Thyroid gland (tissue), 4 donors: Measurements from ENCODE around the gene CHST9. TPM values are rescaled to one million over a fixed set of nuclear protein-coding genes. Genes with fewer than 3 reads are reported as not detected.

Source experiments
- DNase-seq, 2 donors: peaks; one replicate each; pipeline ENCODE4 v3.0.0-alpha.2; 2019
- H3K27ac ChIP-seq, 3 donors: fragments of 200-600 bp; sonication (generic); 1 replicate in 2 of 3; 2 replicates in 1 of 3; pipeline ENCODE4 v1.5.1; 2016 to 2019; ENCODE audit warnings: mild to moderate bottlenecking in 1 of 3, moderate library complexity in 1 of 3
- H3K27me3 ChIP-seq: fragments of 200-600 bp; sonication (generic); one replicate; pipeline ENCODE4 v1.5.1; 2019
- H3K36me3 ChIP-seq, 2 donors: fragments of 200-600 bp; sonication (generic); one replicate each; pipeline ENCODE4 v1.5.1; 2016 to 2019
- H3K4me1 ChIP-seq, 2 donors: fragments of 200-600 bp; sonication (generic); one replicate each; pipeline ENCODE4 v1.5.1; 2017 to 2019
- H3K4me3 ChIP-seq, 3 donors: fragments of 200-600 bp; sonication (generic); replicated peaks in 1 of 3; 1 replicate in 2 of 3; 2 replicates in 1 of 3; pipeline ENCODE4 v1.5.1; 2016; ENCODE audit warnings: mild to moderate bottlenecking in 1 of 3
- H3K9me3 ChIP-seq: fragments of 200-600 bp; sonication (generic); one replicate; pipeline ENCODE4 v1.5.1; 2017
- POLR2A ChIP-seq, 2 donors: fragments of 450-650 bp; IDR thresholded peaks; one replicate each; pipeline ENCODE4 v1.6.1; 2017; ENCODE audit warnings: antibody characterized with exemption in 2 of 2, mild to moderate bottlenecking in 2 of 2, moderate library complexity in 1 of 2
- WGBS, 2 donors: methylation state at CpG; one replicate each; pipeline ENCODE4 v1.1.5; 2017; 5-methylcytosine and 5-hydroxymethylcytosine counted together
- intact Hi-C: fragments of 100-400 bp; cut with DNase I; formaldehyde crosslinking; loops from one replicate; pipeline ENCODE4 v1.15.1; 2023
- total RNA-seq, 4 donors: library from RNA; depleted of rRNA; stranded (reverse); fragments of >200 nt; gene quantifications; one replicate each; pipeline ENCODE4 v1.2.3, GENCODE V29; 2016
- TF ChIP-seq, protein P1 (sequence below), 6 experiments: fragments of 200-600 bp in 3 of 6; fragments of 450-650 bp in 3 of 6; sonication (generic) in 3 of 6; IDR thresholded peaks; one replicate each; pipeline ENCODE4 v1.5.1; 2016 to 2019; ENCODE audit warnings: antibody characterized with exemption in 6 of 6, mild to moderate bottlenecking in 2 of 6, inconsistent platforms in 1 of 6, moderate library complexity in 1 of 6

The CHST9 gene
- total RNA-seq, 4 donors from 2014 or later: under 0.01 to 0.13 (median 0.05) TPM; not detected in 1

DNA sequence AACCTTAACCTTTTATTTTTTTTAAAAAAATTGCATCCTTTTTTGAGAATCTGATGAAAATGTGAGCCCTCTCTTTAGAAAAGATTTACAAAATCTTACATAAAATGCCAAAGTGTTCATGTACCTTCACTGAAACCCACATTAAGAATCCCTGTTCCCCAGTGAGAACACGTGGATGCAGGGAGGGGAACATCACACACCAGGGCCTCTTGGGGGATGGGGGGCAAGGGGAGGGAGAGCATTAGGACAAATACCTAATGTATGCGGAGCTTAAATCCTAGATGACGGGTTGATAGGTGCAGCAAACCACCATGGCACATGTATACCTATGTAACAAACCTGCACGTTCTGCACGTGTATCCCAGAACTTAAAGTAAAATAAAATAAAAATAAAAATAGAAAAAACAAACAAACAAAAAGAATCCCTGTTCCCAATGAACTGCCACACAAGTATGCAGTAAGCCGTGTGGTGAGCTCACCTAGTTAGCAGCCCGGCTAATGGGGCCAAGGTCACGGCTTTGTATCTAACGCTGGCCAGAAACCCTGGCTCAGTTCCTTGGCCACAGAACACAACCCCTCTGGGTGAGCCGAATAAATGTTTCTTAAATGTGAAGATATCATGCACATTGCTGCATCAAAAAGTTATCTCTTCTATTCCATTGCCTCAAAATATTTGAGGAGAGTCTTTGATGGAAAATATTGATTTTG is 41.4 kb downstream of the CHST9 start:
- DNase-seq: no peak
- Histone ChIP-seq H3K4me3 (no peak overlapping the region), H3K4me1 (no peaks in the 10 kb centered on the region), H3K9me3 (no peaks in the 10 kb centered on the region), H3K27ac (no peak overlapping the region), H3K36me3 (no peaks in the 10 kb centered on the region), H3K27me3 (no peaks in the 10 kb centered on the region)
- intact Hi-C loops: no loop called here
- TF ChIP-seq POLR2A (IDR thresholded peaks at IDR 0.05): no peak
- TF ChIP-seq, protein P1, sequence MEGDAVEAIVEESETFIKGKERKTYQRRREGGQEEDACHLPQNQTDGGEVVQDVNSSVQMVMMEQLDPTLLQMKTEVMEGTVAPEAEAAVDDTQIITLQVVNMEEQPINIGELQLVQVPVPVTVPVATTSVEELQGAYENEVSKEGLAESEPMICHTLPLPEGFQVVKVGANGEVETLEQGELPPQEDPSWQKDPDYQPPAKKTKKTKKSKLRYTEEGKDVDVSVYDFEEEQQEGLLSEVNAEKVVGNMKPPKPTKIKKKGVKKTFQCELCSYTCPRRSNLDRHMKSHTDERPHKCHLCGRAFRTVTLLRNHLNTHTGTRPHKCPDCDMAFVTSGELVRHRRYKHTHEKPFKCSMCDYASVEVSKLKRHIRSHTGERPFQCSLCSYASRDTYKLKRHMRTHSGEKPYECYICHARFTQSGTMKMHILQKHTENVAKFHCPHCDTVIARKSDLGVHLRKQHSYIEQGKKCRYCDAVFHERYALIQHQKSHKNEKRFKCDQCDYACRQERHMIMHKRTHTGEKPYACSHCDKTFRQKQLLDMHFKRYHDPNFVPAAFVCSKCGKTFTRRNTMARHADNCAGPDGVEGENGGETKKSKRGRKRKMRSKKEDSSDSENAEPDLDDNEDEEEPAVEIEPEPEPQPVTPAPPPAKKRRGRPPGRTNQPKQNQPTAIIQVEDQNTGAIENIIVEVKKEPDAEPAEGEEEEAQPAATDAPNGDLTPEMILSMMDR (IDR thresholded peaks at IDR 0.05): no peak
- WGBS, 2 donors: 59 to 61% methylated on average over 10 of the region's 10 CpGs

DNA sequence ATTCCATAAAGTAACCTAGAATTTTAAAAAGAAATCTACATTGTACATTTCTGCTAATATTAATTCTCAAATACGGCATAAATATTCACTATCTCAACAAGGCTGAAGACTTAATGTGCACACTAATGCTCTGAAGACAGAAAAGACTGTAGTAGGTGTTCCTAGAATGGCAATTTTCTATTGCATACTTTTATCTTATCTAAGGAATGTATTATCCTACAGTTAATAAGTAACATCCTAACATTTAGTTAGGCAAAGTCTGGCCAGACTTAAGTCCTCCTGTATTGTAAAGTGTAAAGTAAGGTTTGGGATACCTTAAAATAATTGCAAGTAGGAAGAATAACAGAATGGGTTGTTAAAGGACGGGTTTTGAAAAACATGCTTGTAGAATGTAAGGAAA is 42.2 kb downstream of the CHST9 start:
- H3K4me3 ChIP-seq: no peak overlapping the region
- no peaks in the 10 kb centered on the region for H3K9me3 ChIP-seq
- 82 to 85% methylated on average over 2 of the region's 2 CpGs for WGBS, 2 donors
- H3K27me3 ChIP-seq: no peaks in the 10 kb centered on the region
- H3K4me1 ChIP-seq: no peaks in the 10 kb centered on the region
- H3K36me3 ChIP-seq: no peaks in the 10 kb centered on the region
- no peak overlapping the region for H3K27ac ChIP-seq
- no peak for DNase-seq
- intact Hi-C loops: no loop called here
- no peak for TF ChIP-seq POLR2A (IDR thresholded peaks at IDR 0.05)
- TF ChIP-seq, protein P1 (IDR thresholded peaks at IDR 0.05): no peak

DNA sequence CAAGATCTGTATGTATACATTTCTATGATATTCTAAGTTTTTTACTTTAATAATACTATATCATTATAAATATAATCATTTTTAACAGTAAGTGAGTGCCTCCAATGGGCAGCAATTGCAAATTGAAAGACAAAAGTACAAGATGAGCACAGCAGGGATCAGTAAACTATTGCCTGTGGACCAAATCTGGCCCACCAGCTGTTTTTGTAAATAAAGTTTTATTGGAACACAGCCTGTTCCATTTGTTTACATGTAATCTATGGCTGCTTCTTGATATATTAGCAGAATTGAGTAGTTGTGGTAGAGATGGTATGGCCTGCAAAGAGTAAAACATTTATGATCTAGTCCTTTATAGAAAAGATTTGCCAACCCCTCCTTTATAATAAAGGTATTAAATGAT is 43.2 kb downstream of the CHST9 start:
- no peaks in the 10 kb centered on the region for H3K36me3 ChIP-seq
- DNase-seq: no peak
- H3K9me3 ChIP-seq: no peaks in the 10 kb centered on the region
- no peak overlapping the region for H3K27ac ChIP-seq
- no peaks in the 10 kb centered on the region for H3K4me1 ChIP-seq
- TF ChIP-seq, protein P1 (IDR thresholded peaks at IDR 0.05): no peak
- TF ChIP-seq POLR2A (IDR thresholded peaks at IDR 0.05): no peak
- no peaks in the 10 kb centered on the region for H3K27me3 ChIP-seq
- H3K4me3 ChIP-seq: no peak overlapping the region
- intact Hi-C loops: no loop called here

DNA sequence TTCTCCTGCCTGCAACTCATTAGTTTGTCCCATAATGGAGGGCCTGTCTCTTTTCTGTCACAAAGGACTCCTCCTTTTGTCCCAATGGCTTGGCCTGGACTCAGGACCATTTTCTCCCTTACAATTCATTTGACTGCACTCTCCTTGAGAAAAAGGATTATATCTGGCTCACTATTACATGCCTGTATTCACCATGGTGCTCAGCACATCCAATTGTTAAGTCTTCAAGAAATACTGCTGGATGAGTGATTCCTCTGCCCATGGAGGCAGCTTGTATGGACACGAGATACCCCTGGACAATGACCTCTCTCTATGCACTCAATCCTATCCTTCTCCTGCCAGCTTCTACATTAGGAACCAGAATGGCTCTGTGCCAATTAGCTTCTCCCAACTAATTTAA is 47.0 kb downstream of the CHST9 start:
- WGBS, 2 donors: 65 to 67% methylated on average over 1 of the region's 1 CpG
- intact Hi-C loops: no loop called here
- H3K27ac ChIP-seq: no peak overlapping the region

DNA sequence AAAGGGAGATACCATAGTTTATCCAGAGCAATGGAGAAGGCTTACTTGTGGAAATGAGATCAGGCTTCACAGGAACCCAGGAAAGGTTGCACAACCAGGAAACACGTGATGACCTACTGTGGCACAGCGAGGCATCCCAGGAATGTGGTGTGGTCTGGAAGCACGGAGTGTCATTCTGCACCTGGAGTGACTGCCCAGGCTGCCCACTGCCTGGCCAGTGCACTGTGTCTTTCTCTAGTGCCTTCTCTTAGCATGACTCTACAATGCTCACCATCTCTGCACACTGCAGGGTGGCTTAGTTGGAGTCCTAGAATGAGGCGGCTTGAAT is 48.9 kb downstream of the CHST9 start:
- Histone ChIP-seq H3K36me3 (no peaks in the 10 kb centered on the region), H3K27ac (no peak overlapping the region), H3K4me3 (no peak overlapping the region), H3K27me3 (no peaks in the 10 kb centered on the region), H3K4me1 (no peaks in the 10 kb centered on the region), H3K9me3 (no peaks in the 10 kb centered on the region)
- intact Hi-C loops: no loop called here
- DNase-seq: no peak
- 54 to 64% methylated on average over 4 of the region's 4 CpGs for WGBS, 2 donors
- TF ChIP-seq, protein P1 (IDR thresholded peaks at IDR 0.05): no peak
- TF ChIP-seq POLR2A (IDR thresholded peaks at IDR 0.05): no peak

More for the DNA sequence above, 47.0 kb downstream of the CHST9 start:
- Histone ChIP-seq H3K9me3 (no peaks in the 10 kb centered on the region), H3K4me1 (no peaks in the 10 kb centered on the region), H3K27me3 (no peaks in the 10 kb centered on the region), H3K36me3 (no peaks in the 10 kb centered on the region), H3K4me3 (no peak overlapping the region)
- TF ChIP-seq, protein P1 (IDR thresholded peaks at IDR 0.05): no peak
- TF ChIP-seq POLR2A (IDR thresholded peaks at IDR 0.05): no peak
- no peak for DNase-seq
